Cardiac fibroblast (primary cell): ENCODE measurements around the gene NGLY1.
A peak's percentile ranks its signal among the peaks of the same experiment; 100 is the strongest.

ENCODE experiments used
- DNase-seq, 2 donors: peaks; one replicate each; pipeline versions ENCODE4 v3.0.0 to v3.0.0-alpha.2; 2010; ENCODE audit warnings: low read depth in 2 of 2
- H3K4me3 ChIP-seq, 2 donors: replicated peaks in 1 of 2; 1 replicate in 1 of 2; 2 replicates in 1 of 2; pipeline ENCODE4 v1.5.1; 2011; ENCODE audit warnings: low read depth in 2 of 2, low read length in 2 of 2, mild to moderate bottlenecking in 2 of 2, moderate library complexity in 1 of 2
- CTCF ChIP-seq: IDR thresholded peaks from one replicate; pipeline ENCODE4 v1.5.1; 2011; ENCODE audit warnings: low read depth, mild to moderate bottlenecking, low read length, inconsistent platforms

Gene NGLY1

GRCh38 chr3:25803833-25804232 is 20.6 kb upstream of the NGLY1 start:
- no peak for DNase-seq
- TF ChIP-seq CTCF, result no peak
- no peak overlapping the region for H3K4me3 ChIP-seq

GRCh38 chr3:25801786-25802185 is 18.5 kb upstream of the NGLY1 start:
- DNase-seq, result no peak
- no peak for TF ChIP-seq CTCF
- H3K4me3 ChIP-seq, result no peak overlapping the region

GRCh38 chr3:25789596-25790556 is 6.6 kb upstream of the NGLY1 start, which contains the start of gene OXSM:
Gene OXSM, plus strand, starts transcription at chr3:25790090. Its CDS starts 931 bp downstream, at chr3:25791021.
- no peak for TF ChIP-seq CTCF
- H3K4me3 ChIP-seq, result peak within 1 kb of the TSS; percentile 49 to 64
- peak; percentile 95 to 97 for DNase-seq

- TF ChIP-seq CTCF, result no peak
- no peak for DNase-seq
These were observed 6.0 kb upstream of the NGLY1 start for GRCh38 chr3:25789209-25789595.

GRCh38 chr3:25787689-25788088 is 4.4 kb upstream of the NGLY1 start:
- no peak for TF ChIP-seq CTCF

More at GRCh38 chr3:25789209-25789595, 6.0 kb upstream of the NGLY1 start:
- peak overlapping the region; percentile 49 to 64 for H3K4me3 ChIP-seq

GRCh38 chr3:25785826-25786225 is 2.6 kb upstream of the NGLY1 start:
- peak in 1 of 2 donors; percentile 25 for DNase-seq
- no peak for TF ChIP-seq CTCF
- no peak overlapping the region for H3K4me3 ChIP-seq

More at GRCh38 chr3:25787689-25788088, 4.4 kb upstream of the NGLY1 start:
- no peak for DNase-seq
- H3K4me3 ChIP-seq, result no peak overlapping the region
